Neutrophil (primary cell): ENCODE measurements around the gene ZC2HC1B.

Experiments used
- H3K27ac ChIP-seq: fragments of 200-600 bp; sonication (generic); 2 replicates; pipeline ENCODE4 v1.5.1; 2016; ENCODE audit warnings: mild to moderate bottlenecking, moderate library complexity
- H3K27me3 ChIP-seq: fragments of 200-600 bp; sonication (generic); 2 replicates; pipeline ENCODE4 v1.6.0; 2016; ENCODE audit warnings: mild to moderate bottlenecking
- H3K36me3 ChIP-seq: fragments of 200-600 bp; sonication (generic); 2 replicates; pipeline ENCODE4 v1.5.1; 2017
- H3K4me1 ChIP-seq, 2 experiments: fragments of 200-600 bp in 1 of 2; sonication (generic) in 1 of 2; 1 replicate in 1 of 2; 2 replicates in 1 of 2; pipeline versions ENCODE4 v1.5.1 to v1.6.1; 2013 to 2016; ENCODE audit warnings: low read depth in 1 of 2, low read length in 1 of 2, mild to moderate bottlenecking in 1 of 2, moderate library complexity in 1 of 2; ENCODE audit not compliant: control insufficient read depth in 1 of 2, insufficient read depth in 1 of 2
- H3K4me3 ChIP-seq, 2 experiments: fragments of 200-600 bp in 1 of 2; sonication (generic) in 1 of 2; 1 replicate in 1 of 2; 2 replicates in 1 of 2; pipeline ENCODE4 v1.5.1; 2013 to 2016; ENCODE audit warnings: low read depth in 1 of 2, low read length in 1 of 2, mild to moderate bottlenecking in 1 of 2, moderate library complexity in 1 of 2
- H3K9me3 ChIP-seq: fragments of 200-600 bp; sonication (generic); 2 replicates; pipeline ENCODE4 v1.5.1; 2016
- TF ChIP-seq, protein P1 (sequence below): fragments of 200-600 bp; sonication (generic); IDR thresholded peaks from 2 replicates; pipeline ENCODE4 v1.5.1; 2016; ENCODE audit warnings: antibody characterized with exemption

ZC2HC1B gene, protein sequence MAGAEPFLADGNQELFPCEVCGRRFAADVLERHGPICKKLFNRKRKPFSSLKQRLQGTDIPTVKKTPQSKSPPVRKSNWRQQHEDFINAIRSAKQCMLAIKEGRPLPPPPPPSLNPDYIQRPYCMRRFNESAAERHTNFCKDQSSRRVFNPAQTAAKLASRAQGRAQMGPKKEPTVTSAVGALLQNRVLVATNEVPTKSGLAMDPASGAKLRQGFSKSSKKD

DNA sequence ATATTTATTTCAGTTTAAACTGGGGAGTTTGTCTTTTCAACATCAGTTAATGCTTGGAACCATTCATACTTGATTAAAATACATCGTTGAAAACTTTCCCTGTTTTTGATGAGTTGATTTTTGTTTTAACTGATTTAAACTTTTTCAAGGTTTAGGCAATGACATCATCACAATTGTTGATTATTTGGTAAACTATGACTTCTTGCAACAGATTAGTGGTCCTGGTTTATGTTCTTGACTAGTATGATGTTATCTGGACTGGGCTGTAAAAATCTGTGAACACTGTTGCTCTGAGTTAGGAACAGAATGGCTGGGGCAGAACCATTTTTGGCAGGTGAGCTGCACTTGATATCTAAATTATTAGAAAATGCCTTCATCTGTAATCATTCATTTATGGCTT is at the start of gene ZC2HC1B:
TSS of gene ZC2HC1B (plus strand) at position 241 of the 400 bp plus-strand sequence. CDS start at position 307, 66 bp downstream.
- no peak within 1 kb of the TSS for H3K4me3 ChIP-seq
- no peaks in the 10 kb centered on the region for H3K9me3 ChIP-seq
- no peaks in the 10 kb centered on the region for H3K4me1 ChIP-seq
- H3K27ac ChIP-seq, result no peak within 1 kb of the TSS
- peaks cover 35% of the 10 kb centered on the region for H3K36me3 ChIP-seq
- H3K27me3 ChIP-seq, result no peaks in the 10 kb centered on the region
- TF ChIP-seq, protein P1, sequence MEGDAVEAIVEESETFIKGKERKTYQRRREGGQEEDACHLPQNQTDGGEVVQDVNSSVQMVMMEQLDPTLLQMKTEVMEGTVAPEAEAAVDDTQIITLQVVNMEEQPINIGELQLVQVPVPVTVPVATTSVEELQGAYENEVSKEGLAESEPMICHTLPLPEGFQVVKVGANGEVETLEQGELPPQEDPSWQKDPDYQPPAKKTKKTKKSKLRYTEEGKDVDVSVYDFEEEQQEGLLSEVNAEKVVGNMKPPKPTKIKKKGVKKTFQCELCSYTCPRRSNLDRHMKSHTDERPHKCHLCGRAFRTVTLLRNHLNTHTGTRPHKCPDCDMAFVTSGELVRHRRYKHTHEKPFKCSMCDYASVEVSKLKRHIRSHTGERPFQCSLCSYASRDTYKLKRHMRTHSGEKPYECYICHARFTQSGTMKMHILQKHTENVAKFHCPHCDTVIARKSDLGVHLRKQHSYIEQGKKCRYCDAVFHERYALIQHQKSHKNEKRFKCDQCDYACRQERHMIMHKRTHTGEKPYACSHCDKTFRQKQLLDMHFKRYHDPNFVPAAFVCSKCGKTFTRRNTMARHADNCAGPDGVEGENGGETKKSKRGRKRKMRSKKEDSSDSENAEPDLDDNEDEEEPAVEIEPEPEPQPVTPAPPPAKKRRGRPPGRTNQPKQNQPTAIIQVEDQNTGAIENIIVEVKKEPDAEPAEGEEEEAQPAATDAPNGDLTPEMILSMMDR, result no peak

DNA sequence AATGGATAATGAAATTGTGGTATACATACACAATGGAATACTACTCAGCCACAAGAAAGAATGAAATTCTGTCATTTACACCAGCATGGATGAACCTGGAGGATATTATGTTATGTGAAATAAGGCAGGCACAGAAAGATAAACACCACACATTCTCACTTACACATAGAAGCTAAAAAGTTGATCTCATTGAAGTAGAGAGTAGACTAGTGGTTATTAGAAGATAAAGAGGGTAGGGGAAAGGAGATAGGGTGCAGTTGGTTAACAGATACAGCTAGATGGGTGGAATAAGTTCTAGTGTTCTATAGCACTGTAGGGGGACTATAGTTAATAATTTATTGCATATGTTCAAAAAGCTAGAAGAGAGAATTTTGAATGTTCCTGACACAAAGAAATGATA is 46.7 kb upstream of the ZC2HC1B start:
- H3K9me3 ChIP-seq, result no peaks in the 10 kb centered on the region
- no peak overlapping the region for H3K27ac ChIP-seq
- peaks cover 37% of the 10 kb centered on the region for H3K36me3 ChIP-seq
- TF ChIP-seq, protein P1, result no peak
- no peaks in the 10 kb centered on the region for H3K27me3 ChIP-seq
- no peak overlapping the region for H3K4me3 ChIP-seq
- H3K4me1 ChIP-seq, result no peaks in the 10 kb centered on the region

DNA sequence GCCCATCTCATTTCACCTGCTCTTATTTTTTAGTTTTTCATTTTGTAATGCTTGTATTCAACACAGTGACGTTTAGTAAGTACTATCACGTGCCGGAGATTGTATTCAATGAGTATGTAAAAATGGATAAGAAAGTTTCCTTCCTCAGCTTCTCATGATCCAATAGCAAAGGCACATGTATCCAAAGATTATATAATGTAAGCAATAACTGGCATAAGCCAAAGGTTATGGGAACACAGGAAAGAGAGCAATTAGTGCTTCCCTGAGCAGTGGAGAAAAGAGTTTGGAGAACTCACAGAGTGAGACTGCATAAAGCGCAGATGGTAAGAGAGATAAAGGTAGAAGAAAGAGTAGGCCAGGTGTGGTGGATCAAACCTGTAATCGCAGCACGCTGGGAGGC is 42.9 kb upstream of the ZC2HC1B start:
- H3K4me1 ChIP-seq, result no peaks in the 10 kb centered on the region
- TF ChIP-seq, protein P1, result no peak
- no peaks in the 10 kb centered on the region for H3K27me3 ChIP-seq
- H3K9me3 ChIP-seq, result no peaks in the 10 kb centered on the region
- H3K27ac ChIP-seq, result no peak overlapping the region
- H3K36me3 ChIP-seq, result peaks cover 42% of the 10 kb centered on the region
- no peak overlapping the region for H3K4me3 ChIP-seq

DNA sequence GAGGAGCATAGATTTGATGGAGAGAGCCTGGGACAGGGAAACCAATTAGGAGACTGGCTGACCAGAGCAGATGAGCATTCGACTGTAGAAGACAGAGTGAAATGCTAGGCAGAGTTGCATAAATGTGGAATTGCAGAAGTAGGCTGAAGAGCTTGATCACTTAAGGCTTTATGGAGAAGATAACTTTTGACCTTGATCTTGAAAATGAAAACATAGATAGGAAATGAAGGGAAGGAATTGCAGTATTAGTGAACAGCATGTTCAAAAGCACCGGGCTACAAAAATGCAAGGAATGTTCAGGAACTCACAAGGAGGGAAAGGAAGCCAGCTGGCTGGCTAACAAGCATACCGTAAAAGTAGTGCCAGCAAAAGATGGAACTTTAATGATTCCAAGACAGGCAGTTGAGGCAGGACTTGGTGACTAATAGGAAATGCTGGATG is 41.7 kb upstream of the ZC2HC1B start:
- no peaks in the 10 kb centered on the region for H3K27me3 ChIP-seq
- H3K4me3 ChIP-seq, result no peak overlapping the region
- peaks cover 50% of the 10 kb centered on the region for H3K36me3 ChIP-seq
- H3K27ac ChIP-seq, result no peak overlapping the region
- no peaks in the 10 kb centered on the region for H3K9me3 ChIP-seq
- TF ChIP-seq, protein P1, result no peak
- H3K4me1 ChIP-seq, result no peaks in the 10 kb centered on the region

DNA sequence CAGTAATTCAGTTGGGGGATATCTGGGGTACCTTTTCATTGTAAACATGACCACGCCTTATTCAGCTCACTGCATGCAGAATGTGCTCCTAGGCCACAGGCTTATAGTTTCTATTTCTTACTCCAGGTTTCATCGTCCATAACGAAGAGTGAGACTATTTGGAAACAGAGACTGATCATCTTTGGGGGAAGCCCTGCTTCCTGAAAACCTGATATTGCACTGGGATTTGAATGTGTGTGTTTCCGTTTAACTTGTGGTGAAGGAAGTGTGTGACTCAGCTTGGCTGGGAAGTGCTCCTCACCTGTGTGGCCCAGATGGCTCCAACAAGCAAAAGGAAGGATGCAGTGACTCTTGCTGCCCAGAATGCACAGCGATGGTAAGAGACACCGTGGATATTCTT is 40.7 kb upstream of the ZC2HC1B start:
- TF ChIP-seq, protein P1, result no peak
- H3K27ac ChIP-seq, result no peak overlapping the region

More for the DNA sequence above, 40.7 kb upstream of the ZC2HC1B start:
- Histone ChIP-seq H3K4me3 (no peak overlapping the region), H3K36me3 (peaks cover 50% of the 10 kb centered on the region), H3K4me1 (no peaks in the 10 kb centered on the region), H3K9me3 (no peaks in the 10 kb centered on the region), H3K27me3 (no peaks in the 10 kb centered on the region)
